ENCODE measurements around the gene CAMK2N2.
A peak's percentile ranks its signal among the peaks of the same experiment; 100 is the strongest.

CAMK2N2 gene

GRCh38 chr3:184241141-184241446, 20.3 kb downstream of the CAMK2N2 start:
- H3K36me3 ChIP-seq (ENCODE audit: control insufficient read depth, insufficient read depth, low read length): no peaks in the 10 kb centered on the region
- no peak overlapping the region for H3K4me3 ChIP-seq (ENCODE audit: low read depth, low read length)
- H2AFZ ChIP-seq: peak overlapping the region; percentile 86
- peak overlapping the region; percentile 69 for H3K27ac ChIP-seq
- peaks cover 4% of the 10 kb centered on the region for H3K4me1 ChIP-seq
- H3K9ac ChIP-seq: no peak overlapping the region
- H3K27me3 ChIP-seq (ENCODE audit: control insufficient read depth, insufficient read depth, low read length): no peaks in the 10 kb centered on the region
- no peaks in the 10 kb centered on the region for H3K9me3 ChIP-seq (ENCODE audit: control insufficient read depth, low read length)
- no peak overlapping the region for H3K4me2 ChIP-seq (ENCODE audit: low read length)
- TF ChIP-seq CTCF (IDR thresholded peaks at IDR 0.05): no peak
- H3K79me2 ChIP-seq: no peaks in the 10 kb centered on the region

- no peaks in the 10 kb centered on the region for H3K27me3 ChIP-seq (ENCODE audit: control insufficient read depth, insufficient read depth, low read length)
- TF ChIP-seq CTCF (IDR thresholded peaks at IDR 0.05): no peak
- no peak overlapping the region for H3K9ac ChIP-seq
These were observed 20.8 kb downstream of the CAMK2N2 start for GRCh38 chr3:184240384-184241140.

DNA sequence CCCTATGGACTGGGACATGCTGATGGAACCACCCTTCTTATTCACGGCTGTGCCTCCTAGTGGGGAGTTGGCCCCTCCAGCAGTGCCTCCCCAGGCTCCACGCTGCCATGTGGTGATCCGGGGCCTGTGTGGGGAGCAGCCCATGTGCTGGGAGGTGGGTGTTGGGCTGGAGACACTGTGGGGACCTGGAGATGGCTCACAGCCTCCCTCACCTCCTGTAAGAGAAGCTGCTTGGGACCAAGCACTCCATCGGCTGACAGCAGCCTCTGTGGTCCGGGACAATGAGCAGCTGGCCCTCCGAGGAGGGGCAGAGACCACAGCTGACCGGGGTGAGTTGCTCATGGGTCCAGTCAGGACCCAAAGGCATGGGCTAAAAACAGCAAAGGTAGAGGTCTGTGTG, 21.6 kb downstream of the CAMK2N2 start:
- H3K4me2 ChIP-seq (ENCODE audit: low read length): no peak overlapping the region
- H3K27ac ChIP-seq: no peak overlapping the region
- no peak overlapping the region for H3K9ac ChIP-seq
- H3K9me3 ChIP-seq (ENCODE audit: control insufficient read depth, low read length): no peaks in the 10 kb centered on the region
- no peak for TF ChIP-seq CTCF (IDR thresholded peaks at IDR 0.05)
- peaks cover 5% of the 10 kb centered on the region for H3K4me1 ChIP-seq
- H3K79me2 ChIP-seq: no peaks in the 10 kb centered on the region
- H2AFZ ChIP-seq: no peak overlapping the region
- H3K27me3 ChIP-seq (ENCODE audit: control insufficient read depth, insufficient read depth, low read length): no peaks in the 10 kb centered on the region
- H3K36me3 ChIP-seq (ENCODE audit: control insufficient read depth, insufficient read depth, low read length): no peaks in the 10 kb centered on the region
- H3K4me3 ChIP-seq (ENCODE audit: low read depth, low read length): no peak overlapping the region

More at GRCh38 chr3:184240384-184241140, 20.8 kb downstream of the CAMK2N2 start:
- H3K9me3 ChIP-seq (ENCODE audit: control insufficient read depth, low read length): no peaks in the 10 kb centered on the region
- H3K4me2 ChIP-seq (ENCODE audit: low read length): no peak overlapping the region
- H3K27ac ChIP-seq: no peak overlapping the region
- H2AFZ ChIP-seq: no peak overlapping the region
- no peaks in the 10 kb centered on the region for H3K79me2 ChIP-seq
- H3K4me3 ChIP-seq (ENCODE audit: low read depth, low read length): no peak overlapping the region
- H3K36me3 ChIP-seq (ENCODE audit: control insufficient read depth, insufficient read depth, low read length): no peaks in the 10 kb centered on the region
- peaks cover 4% of the 10 kb centered on the region for H3K4me1 ChIP-seq

- H3K36me3 ChIP-seq (ENCODE audit: control insufficient read depth, insufficient read depth, low read length): no peaks in the 10 kb centered on the region
- H2AFZ ChIP-seq: no peak overlapping the region
- H3K27ac ChIP-seq: no peak overlapping the region
- TF ChIP-seq CTCF (IDR thresholded peaks at IDR 0.05): no peak
- H3K4me3 ChIP-seq (ENCODE audit: low read depth, low read length): no peak overlapping the region
- no peaks in the 10 kb centered on the region for H3K9me3 ChIP-seq (ENCODE audit: control insufficient read depth, low read length)
- H3K4me2 ChIP-seq (ENCODE audit: low read length): no peak overlapping the region
- H3K9ac ChIP-seq: no peak overlapping the region
- H3K4me1 ChIP-seq: peaks cover 10% of the 10 kb centered on the region
- no peaks in the 10 kb centered on the region for H3K79me2 ChIP-seq
- no peaks in the 10 kb centered on the region for H3K27me3 ChIP-seq (ENCODE audit: control insufficient read depth, insufficient read depth, low read length)
These were observed 22.1 kb downstream of the CAMK2N2 start for GRCh38 chr3:184239221-184239620.

DNA sequence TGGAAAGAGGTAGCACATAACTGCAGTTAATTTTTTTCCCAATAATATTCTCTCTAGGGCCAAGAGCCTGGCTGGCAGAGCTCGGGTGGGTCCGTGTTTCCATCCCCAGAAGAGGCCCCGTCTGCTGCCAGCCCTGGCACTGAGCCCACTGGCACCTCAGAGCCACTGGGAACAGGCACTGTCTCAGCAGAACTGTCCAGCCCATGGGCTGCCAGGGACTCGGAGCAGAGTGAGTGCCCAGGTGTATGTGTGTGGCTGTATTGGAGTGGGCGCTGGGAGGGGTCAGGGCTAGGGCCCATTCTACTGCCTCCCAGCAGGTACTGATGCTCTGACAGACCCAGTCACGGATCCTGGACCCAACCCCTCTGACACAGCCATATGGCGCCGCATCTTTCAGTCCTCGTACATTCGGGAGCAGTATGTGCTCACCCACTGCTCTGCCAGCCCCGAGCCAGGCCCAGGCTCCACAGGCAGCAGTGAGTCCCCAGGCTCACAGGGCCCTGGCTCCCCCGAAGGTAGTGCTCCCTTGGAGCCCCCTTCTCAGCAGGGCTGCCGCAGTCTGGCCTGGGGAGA, 23.0 kb downstream of the CAMK2N2 start:
- H2AFZ ChIP-seq: no peak overlapping the region
- TF ChIP-seq CTCF (IDR thresholded peaks at IDR 0.05): no peak
- H3K36me3 ChIP-seq (ENCODE audit: control insufficient read depth, insufficient read depth, low read length): no peaks in the 10 kb centered on the region
- H3K9me3 ChIP-seq (ENCODE audit: control insufficient read depth, low read length): no peaks in the 10 kb centered on the region
- no peak overlapping the region for H3K4me2 ChIP-seq (ENCODE audit: low read length)
- no peak overlapping the region for H3K9ac ChIP-seq
- no peaks in the 10 kb centered on the region for H3K27me3 ChIP-seq (ENCODE audit: control insufficient read depth, insufficient read depth, low read length)
- peaks cover 12% of the 10 kb centered on the region for H3K4me1 ChIP-seq
- H3K27ac ChIP-seq: no peak overlapping the region
- H3K79me2 ChIP-seq: no peaks in the 10 kb centered on the region
- H3K4me3 ChIP-seq (ENCODE audit: low read depth, low read length): no peak overlapping the region

All from parathyroid adenoma (tissue), 2 donors.